Stimulated activated CD4-positive, alpha-beta T cell treated with anti-CD3 and anti-CD28 coated beads, Interleukin-4, amount 100 ng/mL, for 4 hours (primary cell): Measurements from ENCODE around the gene UPK3BL1.
"Not testable (repeated sequence)": the region's sequence is repeated elsewhere in the genome, so short reads cannot be mapped to it uniquely, and the experiment has no call there.

Source experiments
- DNase-seq, 2 experiments: peaks; one replicate each; pipeline ENCODE4 v3.0.0-alpha.2; 2020

Gene UPK3BL1

GRCh38 chr7:102627271-102627904 lies 15.2 kb downstream of the UPK3BL1 start:
- DNase-seq = not testable (repeated sequence)

GRCh38 chr7:102618122-102618521 lies 24.5 kb downstream of the UPK3BL1 start:
- not testable (repeated sequence) for DNase-seq

GRCh38 chr7:102616507-102617125 lies 26.0 kb downstream of the UPK3BL1 start, which contains the start of gene RASA4:
Gene RASA4 (minus strand): TSS chr7:102616756. CDS start chr7:102616689, 67 bp downstream.
- DNase-seq = peak; percentile 26 to 38

- DNase-seq = not testable (repeated sequence)
Measured at GRCh38 chr7:102615930-102616329, 26.7 kb downstream of the UPK3BL1 start.

- DNase-seq = not testable (repeated sequence)
Measured at GRCh38 chr7:102614873-102615272, 27.7 kb downstream of the UPK3BL1 start.

GRCh38 chr7:102614346-102614697 lies 28.3 kb downstream of the UPK3BL1 start:
- DNase-seq = not testable (repeated sequence)

- not testable (repeated sequence) for DNase-seq
Measured at GRCh38 chr7:102613575-102614345, 28.8 kb downstream of the UPK3BL1 start.

GRCh38 chr7:102611675-102612325 lies 30.8 kb downstream of the UPK3BL1 start:
- not testable (repeated sequence) for DNase-seq

GRCh38 chr7:102611013-102611674 lies 31.4 kb downstream of the UPK3BL1 start:
- not testable (repeated sequence) for DNase-seq

- DNase-seq = not testable (repeated sequence)
Measured at GRCh38 chr7:102610441-102610840, 32.1 kb downstream of the UPK3BL1 start.

GRCh38 chr7:102609734-102610133 lies 32.9 kb downstream of the UPK3BL1 start:
- DNase-seq = not testable (repeated sequence)

GRCh38 chr7:102606848-102607247 lies 35.7 kb downstream of the UPK3BL1 start:
- not testable (repeated sequence) for DNase-seq

- not testable (repeated sequence) for DNase-seq
Measured at GRCh38 chr7:102604431-102605145, 38.0 kb downstream of the UPK3BL1 start.

GRCh38 chr7:102602317-102602716 lies 40.3 kb downstream of the UPK3BL1 start:
- DNase-seq = not testable (repeated sequence)

- not testable (repeated sequence) for DNase-seq
Measured at GRCh38 chr7:102599699-102600098, 42.9 kb downstream of the UPK3BL1 start.

- DNase-seq = not testable (repeated sequence)
Measured at GRCh38 chr7:102596036-102596435, 46.6 kb downstream of the UPK3BL1 start.

GRCh38 chr7:102593637-102594334 lies 48.8 kb downstream of the UPK3BL1 start:
- not testable (repeated sequence) for DNase-seq

GRCh38 chr7:102592477-102593019 lies 50.0 kb downstream of the UPK3BL1 start:
- DNase-seq = peak in 1 of 2 experiments; percentile 34

- DNase-seq = not testable (repeated sequence)
Measured at GRCh38 chr7:102589857-102590256, 52.7 kb downstream of the UPK3BL1 start.
